Testis (tissue), 3 donors: ENCODE results near the gene LRRFIP2. TPM values are rescaled to one million over a fixed set of nuclear protein-coding genes. Genes with fewer than 3 reads are reported as not detected.
A peak's percentile ranks its signal among the peaks of the same experiment; 100 is the strongest.

Source experiments
- DNase-seq: peaks from one replicate; pipeline ENCODE4 v3.0.0-alpha.2; 2019
- H3K27ac ChIP-seq, 2 donors: fragments of 200-600 bp; sonication (generic); one replicate each; pipeline ENCODE4 v1.5.1; 2019
- H3K27me3 ChIP-seq: fragments of 200-600 bp; sonication (generic); one replicate; pipeline ENCODE4 v1.5.1; 2019
- H3K36me3 ChIP-seq: fragments of 200-600 bp; sonication (generic); one replicate; pipeline ENCODE4 v1.5.1; 2017; ENCODE audit warnings: low read depth; ENCODE audit errors: missing control alignments
- H3K4me1 ChIP-seq: fragments of 200-600 bp; sonication (generic); one replicate; pipeline ENCODE4 v1.5.1; 2019
- H3K4me3 ChIP-seq, 2 donors: fragments of 200-600 bp; sonication (generic); one replicate each; pipeline ENCODE4 v1.5.1; 2017 to 2019
- H3K9me3 ChIP-seq: fragments of 200-600 bp; sonication (generic); one replicate; pipeline ENCODE4 v1.5.1; 2017
- POLR2A ChIP-seq: fragments of 450-650 bp; IDR thresholded peaks from one replicate; pipeline ENCODE4 v1.6.1; 2017; ENCODE audit warnings: antibody characterized with exemption, mild to moderate bottlenecking, moderate library complexity
- WGBS, 2 donors: methylation state at CpG; one replicate each; pipeline ENCODE4 v1.1.5; 2018; 5-methylcytosine and 5-hydroxymethylcytosine counted together
- intact Hi-C: fragments of 100-400 bp; cut with DNase I; formaldehyde crosslinking; loops from one replicate; pipeline ENCODE4 v1.15.1; 2023; ENCODE audit warnings: low total_unique reads
- polyA plus RNA-seq: library from polyadenylated mRNA; stranded (reverse); fragments of 350-450 nt; fragmentation: Illumina TruSeq; extraction: RNeasy Lipid Tissue Mini Kit (QIAGEN cat#74804); gene quantifications from one replicate; pipeline ENCODE4 v1.2.3, GENCODE V29; 2014; ENCODE audit warnings: low read depth, low replicate concordance; ENCODE audit not compliant: insufficient read depth
- total RNA-seq, 2 donors: library from RNA; depleted of rRNA; stranded (reverse); fragments of >200 nt; gene quantifications; one replicate each; pipeline ENCODE4 v1.2.3, GENCODE V29; 2016
- TF ChIP-seq, protein P1 (sequence below), 3 experiments: fragments of 450-650 bp in 2 of 3; fragments of 200-600 bp in 1 of 3; sonication (generic) in 1 of 3; IDR thresholded peaks; one replicate each; pipeline ENCODE4 v1.5.1; 2016 to 2019; ENCODE audit warnings: antibody characterized with exemption in 3 of 3, mild to moderate bottlenecking in 2 of 3, moderate library complexity in 1 of 3

Gene LRRFIP2
- total and polyA plus RNA-seq, 3 donors from 2014 or later = 86.2 to 115 (median 114) TPM

DNA sequence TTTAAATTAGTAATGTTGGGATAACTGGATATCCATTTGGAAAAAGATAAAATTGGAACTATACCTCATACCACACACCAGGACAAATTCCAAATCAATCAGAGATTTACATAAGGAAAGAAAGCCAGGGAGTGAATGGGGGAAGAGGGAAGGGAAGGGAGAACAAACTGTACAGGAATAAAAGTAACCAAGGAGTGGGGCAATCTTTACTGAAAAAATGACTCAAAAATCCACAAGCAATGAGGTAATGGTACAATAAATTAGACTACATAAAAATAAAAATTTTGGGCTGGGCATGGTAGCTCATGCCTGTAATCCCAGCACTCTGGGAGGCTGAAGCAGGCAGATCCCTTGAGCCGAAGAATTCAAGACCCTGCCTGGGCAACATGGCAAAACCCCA, 98.4 kb downstream of the LRRFIP2 start:
- H3K4me3 ChIP-seq = no peak overlapping the region
- 93 to 96% methylated on average over 1 of the region's 1 CpG for WGBS, 2 donors
- no peak for DNase-seq
- H3K4me1 ChIP-seq = no peaks in the 10 kb centered on the region
- no peaks in the 10 kb centered on the region for H3K27me3 ChIP-seq
- H3K9me3 ChIP-seq = no peaks in the 10 kb centered on the region
- no peak overlapping the region for H3K27ac ChIP-seq
- no peaks in the 10 kb centered on the region for H3K36me3 ChIP-seq
- TF ChIP-seq POLR2A = no peak
- TF ChIP-seq, protein P1, sequence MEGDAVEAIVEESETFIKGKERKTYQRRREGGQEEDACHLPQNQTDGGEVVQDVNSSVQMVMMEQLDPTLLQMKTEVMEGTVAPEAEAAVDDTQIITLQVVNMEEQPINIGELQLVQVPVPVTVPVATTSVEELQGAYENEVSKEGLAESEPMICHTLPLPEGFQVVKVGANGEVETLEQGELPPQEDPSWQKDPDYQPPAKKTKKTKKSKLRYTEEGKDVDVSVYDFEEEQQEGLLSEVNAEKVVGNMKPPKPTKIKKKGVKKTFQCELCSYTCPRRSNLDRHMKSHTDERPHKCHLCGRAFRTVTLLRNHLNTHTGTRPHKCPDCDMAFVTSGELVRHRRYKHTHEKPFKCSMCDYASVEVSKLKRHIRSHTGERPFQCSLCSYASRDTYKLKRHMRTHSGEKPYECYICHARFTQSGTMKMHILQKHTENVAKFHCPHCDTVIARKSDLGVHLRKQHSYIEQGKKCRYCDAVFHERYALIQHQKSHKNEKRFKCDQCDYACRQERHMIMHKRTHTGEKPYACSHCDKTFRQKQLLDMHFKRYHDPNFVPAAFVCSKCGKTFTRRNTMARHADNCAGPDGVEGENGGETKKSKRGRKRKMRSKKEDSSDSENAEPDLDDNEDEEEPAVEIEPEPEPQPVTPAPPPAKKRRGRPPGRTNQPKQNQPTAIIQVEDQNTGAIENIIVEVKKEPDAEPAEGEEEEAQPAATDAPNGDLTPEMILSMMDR (IDR thresholded peaks at IDR 0.05) = no peak
- intact Hi-C loops = no loop called here

DNA sequence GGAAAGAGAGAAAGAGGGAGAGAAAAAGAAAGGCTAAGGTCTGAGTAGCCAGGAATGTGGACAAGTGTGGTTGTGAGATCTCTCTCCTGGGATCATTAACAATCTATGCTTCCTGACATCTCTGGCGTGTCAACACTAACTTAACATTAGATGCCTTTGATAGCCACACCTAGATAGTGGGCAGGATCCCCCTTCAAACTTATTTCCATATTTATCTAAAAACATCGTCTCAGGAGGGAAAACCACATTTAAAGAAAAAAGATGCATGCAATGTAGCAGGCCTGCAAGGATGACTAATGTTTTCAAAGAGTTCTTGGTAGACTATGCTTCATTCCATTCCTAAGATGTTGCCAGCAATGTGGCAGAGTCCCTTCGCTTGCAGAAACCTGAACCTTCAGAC, 100.2 kb downstream of the LRRFIP2 start:
- TF ChIP-seq, protein P1 (IDR thresholded peaks at IDR 0.05) = no peak
- no peak for TF ChIP-seq POLR2A
- no peaks in the 10 kb centered on the region for H3K4me1 ChIP-seq
- H3K27me3 ChIP-seq = no peaks in the 10 kb centered on the region
- 48 to 57% methylated on average over 3 of the region's 3 CpGs for WGBS, 2 donors
- no peak overlapping the region for H3K4me3 ChIP-seq
- DNase-seq = no peak
- intact Hi-C loops = no loop called here
- no peaks in the 10 kb centered on the region for H3K36me3 ChIP-seq
- H3K9me3 ChIP-seq = no peaks in the 10 kb centered on the region
- peak overlapping the region in 1 of 2 donors; percentile 7 for H3K27ac ChIP-seq

DNA sequence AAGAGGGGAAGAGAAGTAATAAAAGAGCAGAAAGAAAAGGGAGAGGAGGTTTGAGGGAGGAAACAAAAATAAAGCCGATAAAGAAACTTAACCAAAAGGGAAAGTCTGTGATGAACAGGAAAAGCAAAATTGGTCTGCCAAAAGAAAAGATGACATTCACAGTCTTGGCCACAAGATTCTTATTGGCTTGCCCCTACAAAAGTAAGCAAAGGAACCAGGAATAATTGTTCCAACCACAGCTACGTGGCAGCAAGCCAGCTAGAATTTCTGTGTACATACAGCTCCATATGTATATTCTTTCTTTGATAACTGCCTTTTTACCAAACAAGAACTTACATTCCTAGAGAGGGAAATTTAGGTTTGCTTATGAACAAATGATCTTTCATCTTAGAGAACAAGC, 101.5 kb downstream of the LRRFIP2 start:
- intact Hi-C loops = no loop called here
- Histone ChIP-seq H3K4me3 (no peak overlapping the region), H3K36me3 (no peaks in the 10 kb centered on the region), H3K27me3 (no peaks in the 10 kb centered on the region), H3K9me3 (no peaks in the 10 kb centered on the region), H3K27ac (peak overlapping the region in 1 of 2 donors; percentile 51), H3K4me1 (no peaks in the 10 kb centered on the region)
- TF ChIP-seq, protein P1 (IDR thresholded peaks at IDR 0.05) = no peak
- TF ChIP-seq POLR2A = no peak
- no peak for DNase-seq
- 35 to 43% methylated on average over 2 of the region's 2 CpGs for WGBS, 2 donors

DNA sequence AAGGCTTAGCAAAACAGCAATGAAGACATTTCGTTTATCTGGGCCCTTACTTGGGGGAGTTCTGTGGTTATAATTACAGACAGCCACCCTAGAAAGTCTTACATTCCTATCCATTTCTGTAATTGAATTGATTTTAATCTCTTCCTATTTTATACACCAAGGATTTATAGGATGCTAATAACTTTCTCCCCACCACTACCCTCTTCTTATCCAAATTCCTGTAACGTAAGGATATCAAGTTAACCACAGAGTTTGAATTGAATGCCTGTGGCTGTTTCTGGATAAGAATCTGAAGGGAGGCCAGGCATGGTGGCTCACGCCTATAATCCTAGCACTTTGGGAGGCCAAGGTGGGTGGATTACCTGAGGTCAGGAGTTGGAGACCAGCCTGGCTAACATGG, 102.5 kb downstream of the LRRFIP2 start:
- WGBS, 2 donors = 89 to 90% methylated on average over 3 of the region's 3 CpGs
- Histone ChIP-seq H3K27ac (no peak overlapping the region), H3K4me3 (no peak overlapping the region), H3K27me3 (no peaks in the 10 kb centered on the region), H3K9me3 (no peaks in the 10 kb centered on the region), H3K4me1 (no peaks in the 10 kb centered on the region), H3K36me3 (no peaks in the 10 kb centered on the region)
- TF ChIP-seq POLR2A = no peak
- TF ChIP-seq, protein P1 (IDR thresholded peaks at IDR 0.05) = no peak
- no peak for DNase-seq
- intact Hi-C loops = no loop called here

DNA sequence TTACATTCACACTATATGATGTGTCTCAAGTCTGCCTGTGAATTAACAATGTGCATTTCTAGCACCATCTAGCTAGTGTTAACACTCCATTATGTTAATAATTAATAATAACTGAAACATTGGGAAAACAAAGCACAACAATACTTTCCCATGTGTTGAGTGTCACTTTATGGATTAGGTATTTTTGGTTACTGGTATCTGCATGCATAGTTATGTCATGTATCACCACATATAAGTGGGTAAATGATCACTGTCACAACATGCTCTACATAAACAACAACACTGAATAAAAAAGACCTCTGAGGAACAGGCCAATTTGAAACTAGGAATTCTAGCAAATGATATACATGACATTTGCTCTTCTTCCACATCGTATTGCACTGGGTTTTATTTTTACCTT, 106.4 kb downstream of the LRRFIP2 start:
- Histone ChIP-seq H3K4me1 (no peaks in the 10 kb centered on the region), H3K27me3 (no peaks in the 10 kb centered on the region), H3K9me3 (no peaks in the 10 kb centered on the region), H3K27ac (no peak overlapping the region), H3K36me3 (no peaks in the 10 kb centered on the region), H3K4me3 (no peak overlapping the region)
- WGBS, 2 donors = 94% methylated on average over 1 of the region's 1 CpG
- no peak for TF ChIP-seq POLR2A
- TF ChIP-seq, protein P1 (IDR thresholded peaks at IDR 0.05) = no peak
- intact Hi-C loops = no loop called here
- no peak for DNase-seq
